Measurements from ENCODE around the gene TMEM18. TPM values are rescaled to one million over a fixed set of nuclear protein-coding genes. Genes with fewer than 3 reads are reported as not detected.
"Not testable (repeated sequence)": the region's sequence is repeated elsewhere in the genome, so short reads cannot be mapped to it uniquely, and the experiment has no call there.

Gene TMEM18
- polyA plus RNA-seq, 1 experiment, result 40.9 TPM

DNA sequence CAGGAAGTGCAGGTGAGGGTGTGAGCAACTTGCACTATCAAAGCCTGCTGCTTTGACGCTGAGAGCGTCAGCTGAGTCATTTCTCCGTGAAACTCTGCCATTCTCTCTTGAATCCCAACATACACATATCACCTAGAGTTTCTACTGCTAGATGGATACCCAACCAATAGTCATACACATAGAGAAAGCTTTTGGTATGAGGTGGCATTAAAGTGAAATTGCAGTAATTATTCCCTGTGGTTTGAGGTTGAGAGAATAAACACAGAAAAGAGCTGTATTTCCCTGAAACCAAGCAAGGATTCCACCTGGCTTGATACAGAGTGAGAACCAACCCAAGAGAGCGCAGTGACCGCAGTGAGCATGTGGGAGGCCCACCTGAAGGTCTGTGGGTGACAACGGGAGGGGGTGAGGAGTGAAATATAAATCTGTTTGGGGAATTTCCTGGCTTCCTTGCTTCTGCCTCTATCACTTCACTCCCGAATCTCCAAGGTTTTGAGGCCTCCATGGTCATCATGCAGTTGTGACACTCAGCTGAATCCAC lies 28.8 kb upstream of the TMEM18 start:
- Histone ChIP-seq H3K4me3 (ENCODE audit: low read depth, low read length) (no peak overlapping the region), H3K9me3 (ENCODE audit: control insufficient read depth, insufficient read depth, low read length) (no peaks in the 10 kb centered on the region), H3K27me3 (ENCODE audit: control insufficient read depth, insufficient read depth, low read length) (peaks cover 2% of the 10 kb centered on the region), H3K27ac (ENCODE audit: low read depth, low read length) (no peak overlapping the region)
- CTCF ChIA-PET, result interaction anchor here (1.0 kb wide), 1 partner anchor 9 kb away, joined by 4 read pairs; no protein-coding TSS in a partner anchor
- TF ChIP-seq, protein P1, sequence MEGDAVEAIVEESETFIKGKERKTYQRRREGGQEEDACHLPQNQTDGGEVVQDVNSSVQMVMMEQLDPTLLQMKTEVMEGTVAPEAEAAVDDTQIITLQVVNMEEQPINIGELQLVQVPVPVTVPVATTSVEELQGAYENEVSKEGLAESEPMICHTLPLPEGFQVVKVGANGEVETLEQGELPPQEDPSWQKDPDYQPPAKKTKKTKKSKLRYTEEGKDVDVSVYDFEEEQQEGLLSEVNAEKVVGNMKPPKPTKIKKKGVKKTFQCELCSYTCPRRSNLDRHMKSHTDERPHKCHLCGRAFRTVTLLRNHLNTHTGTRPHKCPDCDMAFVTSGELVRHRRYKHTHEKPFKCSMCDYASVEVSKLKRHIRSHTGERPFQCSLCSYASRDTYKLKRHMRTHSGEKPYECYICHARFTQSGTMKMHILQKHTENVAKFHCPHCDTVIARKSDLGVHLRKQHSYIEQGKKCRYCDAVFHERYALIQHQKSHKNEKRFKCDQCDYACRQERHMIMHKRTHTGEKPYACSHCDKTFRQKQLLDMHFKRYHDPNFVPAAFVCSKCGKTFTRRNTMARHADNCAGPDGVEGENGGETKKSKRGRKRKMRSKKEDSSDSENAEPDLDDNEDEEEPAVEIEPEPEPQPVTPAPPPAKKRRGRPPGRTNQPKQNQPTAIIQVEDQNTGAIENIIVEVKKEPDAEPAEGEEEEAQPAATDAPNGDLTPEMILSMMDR (IDR thresholded peaks at IDR 0.05; ENCODE audit: low read depth, low read length), result no peak
- no peak for DNase-seq (ENCODE audit: low read depth, low spot score)
- POLR2A ChIA-PET, result no interaction called here

DNA sequence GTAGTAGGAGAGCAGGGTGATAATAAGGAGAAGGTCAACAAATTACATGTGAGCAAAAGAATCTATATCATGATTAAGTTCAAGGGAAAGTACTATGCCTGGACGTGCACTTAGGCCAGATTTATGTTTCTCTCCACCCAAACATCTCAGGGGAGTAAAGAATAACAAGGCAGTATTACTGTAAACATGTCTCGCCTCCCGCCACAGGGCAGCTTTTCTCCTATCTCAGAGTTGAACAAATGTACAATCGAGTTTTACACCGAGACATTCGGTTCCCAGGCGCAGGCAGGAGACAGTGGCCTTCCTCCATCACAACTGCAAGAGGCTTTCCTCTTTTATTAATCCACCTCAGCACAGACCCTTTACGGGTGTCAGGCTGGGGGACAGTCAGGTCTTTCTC lies 25.6 kb upstream of the TMEM18 start:
- POLR2A ChIA-PET; H3K27me3 ChIP-seq (ENCODE audit: control insufficient read depth, insufficient read depth, low read length); H3K9me3 ChIP-seq (ENCODE audit: control insufficient read depth, insufficient read depth, low read length); DNase-seq (ENCODE audit: low read depth, low spot score); CTCF ChIA-PET; H3K27ac ChIP-seq (ENCODE audit: low read depth, low read length); H3K4me3 ChIP-seq (ENCODE audit: low read depth, low read length): not testable (repeated sequence)

DNA sequence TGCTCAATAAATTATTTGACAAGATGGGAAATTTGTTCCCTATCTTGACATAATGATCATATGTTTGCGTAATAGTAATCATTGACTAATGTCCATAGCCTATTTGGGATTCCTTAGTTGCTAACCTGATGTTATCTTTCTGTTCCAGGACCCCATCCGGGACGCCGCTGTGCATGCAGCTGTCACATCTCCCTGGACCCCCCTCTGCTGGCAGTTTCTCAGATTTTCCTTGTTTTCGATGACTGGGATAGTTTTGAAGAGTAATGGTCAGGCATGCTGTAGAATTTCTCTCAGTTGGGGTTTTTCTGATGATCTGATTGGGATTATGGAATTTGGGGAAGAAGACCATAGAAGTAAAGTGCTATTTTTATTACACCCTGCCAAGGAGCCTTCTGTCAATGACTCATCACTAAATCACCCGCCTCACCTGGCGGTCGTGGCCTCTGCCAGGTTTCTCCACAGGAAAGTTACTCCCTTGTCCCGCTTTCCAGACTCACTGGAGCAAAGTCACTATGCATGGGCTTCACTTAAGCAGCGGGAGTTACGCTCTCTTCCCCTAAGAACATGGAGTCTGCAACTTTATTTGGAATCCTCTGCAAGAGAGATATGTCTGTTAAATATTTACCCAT lies 19.9 kb upstream of the TMEM18 start:
- TF ChIP-seq, protein P1 (IDR thresholded peaks at IDR 0.05; ENCODE audit: low read depth, low read length), result no peak

DNA sequence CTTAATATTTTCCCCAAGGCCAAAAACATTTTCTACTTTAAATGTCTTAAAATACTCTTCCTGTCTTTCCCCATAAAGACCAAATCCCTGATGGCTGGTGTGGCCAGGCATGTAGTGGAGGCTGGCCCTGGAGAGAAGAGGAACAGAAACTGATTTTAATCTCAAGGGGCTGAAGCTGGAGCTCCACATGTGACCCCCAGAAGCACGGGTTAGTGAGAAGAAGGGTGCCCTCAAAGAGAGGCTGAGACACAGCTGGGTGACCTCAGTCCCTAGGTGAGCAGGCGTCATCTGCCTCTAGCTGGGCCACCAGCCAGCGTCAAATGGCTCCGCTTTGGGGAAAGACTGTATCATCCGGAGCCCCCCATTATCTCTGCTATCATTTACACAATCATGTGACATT lies 19.3 kb upstream of the TMEM18 start:
- Histone ChIP-seq H3K4me3 (ENCODE audit: low read depth, low read length) (no peak overlapping the region), H3K27ac (ENCODE audit: low read depth, low read length) (no peak overlapping the region), H3K27me3 (ENCODE audit: control insufficient read depth, insufficient read depth, low read length) (no peaks in the 10 kb centered on the region), H3K9me3 (ENCODE audit: control insufficient read depth, insufficient read depth, low read length) (peaks cover 5% of the 10 kb centered on the region; the same call in 1 of the 2 replicates)
- ChIA-PET CTCF (no interaction called here), POLR2A (no interaction called here)
- TF ChIP-seq, protein P1 (IDR thresholded peaks at IDR 0.05; ENCODE audit: low read depth, low read length), result no peak
- DNase-seq (ENCODE audit: low read depth, low spot score), result no peak

More for the DNA sequence above, 19.9 kb upstream of the TMEM18 start:
- CTCF ChIA-PET, result no interaction called here
- Histone ChIP-seq H3K9me3 (ENCODE audit: control insufficient read depth, insufficient read depth, low read length) (peaks cover 3% of the 10 kb centered on the region; the same call in 1 of the 2 replicates), H3K27me3 (ENCODE audit: control insufficient read depth, insufficient read depth, low read length) (no peaks in the 10 kb centered on the region), H3K4me3 (ENCODE audit: low read depth, low read length) (no peak overlapping the region), H3K27ac (ENCODE audit: low read depth, low read length) (no peak overlapping the region)
- no peak for DNase-seq (ENCODE audit: low read depth, low spot score)
- POLR2A ChIA-PET, result no interaction called here

DNA sequence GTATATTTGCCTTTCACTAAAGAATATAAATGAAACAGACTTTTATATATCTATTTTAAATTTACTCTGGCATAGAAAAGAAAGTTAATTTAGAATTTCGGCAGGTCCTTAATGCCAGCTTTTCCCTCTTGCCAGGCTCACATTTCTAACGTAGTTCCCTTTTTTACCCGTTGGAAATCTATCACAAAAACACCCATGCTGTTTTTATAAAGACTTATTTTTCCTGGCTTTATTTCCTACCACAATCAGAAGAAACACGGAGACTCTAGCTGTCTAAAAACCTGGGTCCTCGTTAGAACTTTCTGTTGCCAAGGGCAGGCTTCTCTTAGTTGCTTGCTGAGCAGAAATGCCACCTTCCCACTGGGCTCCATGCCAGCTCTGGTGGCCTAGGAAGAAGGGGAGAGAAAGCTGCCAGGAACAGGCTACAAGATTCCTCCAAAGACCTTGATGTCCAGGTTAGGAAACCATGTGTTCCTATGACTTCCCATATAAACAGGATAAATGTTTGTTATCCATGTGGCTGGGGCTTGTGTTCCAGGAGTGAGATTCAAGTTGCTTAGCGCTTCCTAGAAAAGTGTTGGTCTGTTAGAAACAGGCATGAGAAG lies 17.8 kb upstream of the TMEM18 start:
- no peak overlapping the region for H3K27ac ChIP-seq (ENCODE audit: low read depth, low read length)
- no peak overlapping the region for H3K4me3 ChIP-seq (ENCODE audit: low read depth, low read length)
- H3K27me3 ChIP-seq (ENCODE audit: control insufficient read depth, insufficient read depth, low read length), result no peaks in the 10 kb centered on the region
- no peak for DNase-seq (ENCODE audit: low read depth, low spot score)
- TF ChIP-seq, protein P1 (IDR thresholded peaks at IDR 0.05; ENCODE audit: low read depth, low read length), result no peak
- ChIA-PET CTCF (interaction anchor here (0.6 to 1.8 kb wide), 4 partner anchors 17 to 1237 kb away, joined by 3 to 6 read pairs (median 4); no protein-coding TSS in a partner anchor), POLR2A (no interaction called here)
- H3K9me3 ChIP-seq (ENCODE audit: control insufficient read depth, insufficient read depth, low read length), result peaks cover 5% of the 10 kb centered on the region; the same call in 1 of the 2 replicates

Data from AG04450 (cell line).